Thoracic aorta endothelial cell (primary cell): ENCODE data around the gene S100A10. TPM values are rescaled to one million over a fixed set of nuclear protein-coding genes. Genes with fewer than 3 reads are reported as not detected.

Source experiments
- total RNA-seq: library from RNA; depleted of rRNA; stranded (reverse); fragments of >200 nt; gene quantifications from 2 replicates; pipeline ENCODE4 v1.2.3, GENCODE V29; 2012

Gene S100A10
- 234 and 247 TPM in 2 replicates for total RNA-seq

GRCh38 chr1:151993734-151994496 lies at the start of gene S100A10:
Gene S100A10, minus strand, starts transcription at chr1:151993859. Its CDS starts 7,629 bp downstream, at chr1:151986230.

GRCh38 chr1:152036267-152037216 lies 42.9 kb upstream of the S100A10 start, which contains the start of gene S100A11:
Gene S100A11, minus strand, starts transcription at chr1:152037004. Its CDS starts 89 bp downstream, at chr1:152036915.

Other genes starting within 250 kb of the S100A10 start
- 130 and 157 TPM in 2 replicates for gene MRPL9, start 230.4 kb downstream of the S100A10 start, total RNA-seq
- 5.7 and 14.9 TPM in 2 replicates for gene TDRKH, start 203.4 kb downstream of the S100A10 start, total RNA-seq
- not detected in 2 replicates for gene LINGO4, start 188.4 kb downstream of the S100A10 start, total RNA-seq
- 0.13 TPM in 1 of 2 replicates, not detected in the other for gene RORC, start 162.1 kb downstream of the S100A10 start, total RNA-seq
- 0.07 TPM in 1 of 2 replicates, not detected in the other for gene C2CD4D, start 154.0 kb downstream of the S100A10 start, total RNA-seq
- not detected in 2 replicates for gene THEM5, start 140.1 kb downstream of the S100A10 start, total RNA-seq
- gene THEM4, start 84.3 kb downstream of the S100A10 start, total RNA-seq: 26.9 and 39.4 TPM in 2 replicates
- gene S100A11, start 43.1 kb upstream of the S100A10 start, total RNA-seq: 109 and 145 TPM in 2 replicates
- not detected in 2 replicates for gene TCHHL1, start 95.2 kb upstream of the S100A10 start, total RNA-seq
- under 0.01 TPM in 2 replicates for gene TCHH, start 121.6 kb upstream of the S100A10 start, total RNA-seq
- gene RPTN, start 165.4 kb upstream of the S100A10 start, total RNA-seq: not detected in 2 replicates
- gene HRNR, start 230.3 kb upstream of the S100A10 start, total RNA-seq: not detected in 2 replicates